Peyer's patch (tissue), 4 donors: ENCODE results near the gene GRIA3.

Experiments
- CTCF ChIP-seq, 6 experiments: fragments of 450-650 bp in 4 of 6; fragments of 200-600 bp in 2 of 6; sonication (generic) in 1 of 6; IDR thresholded peaks; one replicate each; pipeline ENCODE4 v1.5.1; 2017 to 2019; ENCODE audit warnings: antibody characterized with exemption in 6 of 6, mild to moderate bottlenecking in 3 of 6, moderate library complexity in 1 of 6
- POLR2A ChIP-seq, 2 donors: fragments of 450-650 bp; IDR thresholded peaks; one replicate each; pipeline ENCODE4 v1.5.1; 2017; ENCODE audit warnings: antibody characterized with exemption in 2 of 2, mild to moderate bottlenecking in 2 of 2, moderate library complexity in 2 of 2

- TF ChIP-seq CTCF (IDR thresholded peaks at IDR 0.05) (no peak), POLR2A (IDR thresholded peaks at IDR 0.05) (no peak)
These were observed 39.3 kb downstream of the GRIA3 start for GRCh38 chrX:123223409-123223808.
